HepG2 (cell line): ENCODE data around the gene SLC24A5. TPM values are rescaled to one million over a fixed set of nuclear protein-coding genes. Genes with fewer than 3 reads are reported as not detected.

Source experiments
- ATAC-seq: fragments of 200-7000 bp; cut with Tn5 transposase; 3 replicates; pipeline ENCODE4 v1.9.1; 2020; ENCODE audit warnings: mild to moderate bottlenecking, moderate library complexity
- BruUV-seq: library from RNA; stranded (reverse); fragments of 400-500 nt; replicated peaks from 2 replicates; lab custom pipeline; 2021; lab: Mats Ljungman, UMichigan
- CTCF ChIA-PET: fragments of 300-600 bp; formaldehyde crosslinking; extraction: SDS; loops from one replicate; lab custom pipeline; 2021; ENCODE audit warnings: low total read pairs, inconsistent platforms, low intra/inter-chr PET ratio; lab: Yijun Ruan, JAX
- POLR2A ChIA-PET: fragments of 350-600 bp; sonication (Branson Sonifier 250); formaldehyde crosslinking; loops from one replicate; lab custom pipeline; 2020; ENCODE audit warnings: antibody characterized with exemption, inconsistent platforms; lab: Yijun Ruan, JAX
- DNase-seq: peaks from one replicate; pipeline ENCODE4 v3.0.0-alpha.2; 2015; ENCODE audit warnings: low spot score
- FAIRE-seq: peaks from 3 replicates; lab custom pipeline; 2011; peaks lifted over from hg19 to GRCh38; lab: Jason Lieb, UNC
- H2AFZ ChIP-seq: one replicate; pipeline ENCODE4 v1.6.1; 2011; ENCODE audit warnings: low read length, inconsistent platforms
- H3K27ac ChIP-seq: fragments of 300-600 bp; 3 replicates; pipeline ENCODE4 v1.8.0; 2011; ENCODE audit warnings: mixed run types, mild to moderate bottlenecking, mixed read lengths, low read length, inconsistent platforms; ENCODE audit not compliant: insufficient read depth; ENCODE audit errors: extremely low read length
- H3K27me3 ChIP-seq, 2 experiments: fragments of 200-600 bp in 1 of 2; 2 replicates in 1 of 2; 3 replicates in 1 of 2; pipeline versions ENCODE4 v1.6.0 to v1.8.0; 2011; ENCODE audit warnings: low read length in 2 of 2, mild to moderate bottlenecking in 2 of 2, moderate library complexity in 2 of 2, inconsistent platforms in 1 of 2; ENCODE audit not compliant: insufficient read depth in 2 of 2, control insufficient read depth in 1 of 2
- H3K36me3 ChIP-seq, 2 experiments: fragments of 200-600 bp in 1 of 2; replicated peaks in 1 of 2; 2 replicates in 1 of 2; 3 replicates in 1 of 2; pipeline versions ENCODE4 v1.5.1 to v1.8.0; 2011; ENCODE audit warnings: low read length in 2 of 2, inconsistent platforms in 1 of 2; ENCODE audit not compliant: insufficient read depth in 2 of 2, control insufficient read depth in 1 of 2
- H3K4me1 ChIP-seq: 2 replicates; pipeline ENCODE4 v1.5.1; 2012; ENCODE audit warnings: low read length, inconsistent platforms; ENCODE audit not compliant: insufficient read depth
- H3K4me2 ChIP-seq: 2 replicates; pipeline ENCODE4 v1.6.0; 2011; ENCODE audit warnings: low read depth, low read length, inconsistent platforms
- H3K4me3 ChIP-seq, 3 experiments: fragments of 200-600 bp in 1 of 3; sonication (generic), shearing (Covaris generic) in 1 of 3; replicated peaks in 1 of 3; 2 replicates each; pipeline ENCODE4 v1.5.1; 2011 to 2016; ENCODE audit warnings: low read length in 3 of 3, inconsistent platforms in 2 of 3, low read depth in 2 of 3, mild to moderate bottlenecking in 2 of 3, control low read depth in 1 of 3, mixed read lengths in 1 of 3; ENCODE audit not compliant: insufficient read depth in 1 of 3
- H3K79me2 ChIP-seq: one replicate; pipeline ENCODE4 v1.6.1; 2011; ENCODE audit warnings: low read length, inconsistent platforms; ENCODE audit not compliant: insufficient read depth
- H3K9ac ChIP-seq: 2 replicates; pipeline ENCODE4 v1.6.0; 2011; ENCODE audit warnings: mild to moderate bottlenecking, low read depth, low read length, inconsistent platforms; ENCODE audit not compliant: insufficient read depth
- H3K9me3 ChIP-seq: 2 replicates; pipeline ENCODE4 v1.5.1; 2012; ENCODE audit warnings: mild to moderate bottlenecking, low read length
- H4K20me1 ChIP-seq: 2 replicates; pipeline ENCODE4 v1.6.0; 2011; ENCODE audit warnings: inconsistent platforms, mild to moderate bottlenecking, low read length, moderate library complexity; ENCODE audit not compliant: insufficient read depth
- CEBPG ChIP-seq: IDR thresholded peaks from 2 replicates; pipeline ENCODE4 v1.6.1; 2016
- HES4 ChIP-seq: sonication (generic); formaldehyde crosslinking; IDR thresholded peaks from 2 replicates; pipeline ENCODE4 v1.9.0; 2021; ENCODE audit warnings: mild to moderate bottlenecking, missing genetic modification reagents, borderline replicate concordance
- MAFK ChIP-seq, 2 experiments: IDR thresholded peaks in 1 of 2; conservative IDR thresholded peaks in 1 of 2; 2 replicates each; pipeline ENCODE4 v1.6.1; 2011; ENCODE audit warnings: improper control_type of control experiment in 2 of 2, low read length in 2 of 2
- MLLT10 ChIP-seq: sonication (generic); formaldehyde crosslinking; IDR thresholded peaks from 2 replicates; pipeline ENCODE4 v1.4.0; 2020; ENCODE audit warnings: missing genetic modification reagents
- NFATC3 ChIP-seq: sonication (generic); formaldehyde crosslinking; IDR thresholded peaks from 2 replicates; pipeline ENCODE4 v1.5.1; 2020; ENCODE audit warnings: mild to moderate bottlenecking, missing genetic modification reagents
- POLR2AphosphoS5 ChIP-seq: IDR thresholded peaks from 2 replicates; pipeline ENCODE4 v1.6.1; 2012; ENCODE audit warnings: low read depth, low read length
- RAD21 ChIP-seq: fragments of 450-650 bp; formaldehyde crosslinking; IDR thresholded peaks from 2 replicates; pipeline ENCODE4 v1.5.0; 2020; ENCODE audit warnings: mild to moderate bottlenecking
- ZFP90 ChIP-seq: sonication (generic); formaldehyde crosslinking; IDR thresholded peaks from 2 replicates; pipeline ENCODE4 v1.8.0; 2022; ENCODE audit warnings: missing genetic modification reagents, mild to moderate bottlenecking, inconsistent platforms, borderline replicate concordance
- ZNF564 ChIP-seq: sonication (generic); formaldehyde crosslinking; IDR thresholded peaks from 2 replicates; pipeline ENCODE4 v1.8.1; 2023; ENCODE audit warnings: mild to moderate bottlenecking, missing genetic modification reagents
- ZNF772 ChIP-seq: sonication (generic); formaldehyde crosslinking; IDR thresholded peaks from 2 replicates; pipeline ENCODE4 v1.5.0; 2020; ENCODE audit warnings: mild to moderate bottlenecking, missing genetic modification reagents
- ZNF777 ChIP-seq: sonication (generic); formaldehyde crosslinking; IDR thresholded peaks from 2 replicates; pipeline ENCODE4 v1.4.0; 2020; ENCODE audit warnings: missing genetic modification reagents
- WGBS: methylation state at CpG from one replicate; pipeline ENCODE4 v1.1.6; 2017; ENCODE audit warnings: low lambda C conversion rate; 5-methylcytosine and 5-hydroxymethylcytosine counted together
- in situ Hi-C: cut with HindIII; loops from 2 replicates; pipeline ENCODE4 v1.10.0; 2017; ENCODE audit warnings: low pct_unique_long_range_greater_than_20kb; ENCODE audit not compliant: extremely low pct_ligation_motif_present
- intact Hi-C: fragments of 100-400 bp; cut with micrococcal nuclease; formaldehyde crosslinking; loops from one replicate; pipeline ENCODE4 v1.10.0; 2022; ENCODE audit not compliant: unreplicated experiment
- polyA plus RNA-seq, 8 experiments: library from polyadenylated mRNA; depleted of rRNA in 3 of 8; stranded (reverse) in 7 of 8; unstranded in 1 of 8; fragments of >200 nt; fragmentation: Illumina TruSeq in 4 of 8; extraction: Trizol in 4 of 8; gene quantifications; 2 replicates each; pipeline versions ENCODE4 v1.2.1 to v1.2.3, GENCODE V29; 2011 to 2016; ENCODE audit warnings: low read depth in 4 of 8, missing spikeins in 1 of 8, mixed read lengths in 1 of 8; ENCODE audit not compliant: insufficient read depth in 1 of 8
- total RNA-seq, 5 experiments: library from RNA; depleted of rRNA; stranded (reverse); fragments of >200 nt; fragmentation: Illumina TruSeq; extraction: Trizol; gene quantifications; 2 replicates each; pipeline ENCODE4 v1.2.3, GENCODE V29; 2016; ENCODE audit warnings: low read depth in 1 of 5
- TF ChIP-seq, protein P1 (sequence below): sonication (generic); formaldehyde crosslinking; IDR thresholded peaks from 2 replicates; pipeline ENCODE4 v1.8.1; 2022; ENCODE audit warnings: mild to moderate bottlenecking, missing genetic modification reagents
- TF ChIP-seq, protein P2 (sequence below): sonication (generic); formaldehyde crosslinking; IDR thresholded peaks from 2 replicates; pipeline ENCODE4 v1.9.0; 2021; ENCODE audit warnings: missing genetic modification reagents, borderline replicate concordance
- TF ChIP-seq, protein P3 (sequence below), 2 experiments: sonication (generic) in 1 of 2; formaldehyde crosslinking in 1 of 2; IDR thresholded peaks; 2 replicates each; pipeline versions ENCODE4 v1.4.0 to v1.6.1; 2018 to 2020; ENCODE audit warnings: missing genetic modification reagents in 2 of 2, borderline replicate concordance in 1 of 2, low read depth in 1 of 2, mild to moderate bottlenecking in 1 of 2, missing biosample characterization in 1 of 2

The SLC24A5 gene
- total and polyA plus RNA-seq, 2 of the 13 experiments (the other 11 are each of a cell fraction or from before 2014, with no cell fraction given), result not detected

DNA sequence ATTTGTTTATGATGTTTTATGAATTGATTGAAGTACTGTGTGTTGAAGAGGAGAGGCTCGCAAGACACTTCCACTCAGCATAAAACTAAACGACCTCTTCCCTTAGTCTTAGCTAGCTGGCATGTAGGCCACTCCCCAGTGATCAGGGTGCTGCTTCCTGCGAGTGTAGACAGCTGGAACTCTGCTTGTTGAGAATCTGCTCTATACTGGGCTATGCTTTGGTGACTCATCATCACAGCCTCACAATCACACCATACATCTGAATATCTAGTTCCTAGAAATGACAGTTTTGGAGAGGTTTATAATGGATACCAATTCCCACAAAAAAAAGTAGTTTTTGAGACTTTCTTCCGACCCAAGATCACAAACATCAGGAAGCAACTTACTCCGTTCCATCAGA, 1.5 kb upstream of the SLC24A5 start:
- no peak for FAIRE-seq
- WGBS, result 19% methylated on average over 5 of the region's 5 CpGs
- H3K79me2 ChIP-seq, result no peaks in the 10 kb centered on the region
- no peak overlapping the region for H3K9ac ChIP-seq
- H3K4me1 ChIP-seq, result no peaks in the 10 kb centered on the region
- H3K36me3 ChIP-seq, result no peaks in the 10 kb centered on the region
- no peak overlapping the region for H3K4me3 ChIP-seq
- no peak for DNase-seq
- H4K20me1 ChIP-seq, result no peaks in the 10 kb centered on the region
- TF ChIP-seq, protein P1, sequence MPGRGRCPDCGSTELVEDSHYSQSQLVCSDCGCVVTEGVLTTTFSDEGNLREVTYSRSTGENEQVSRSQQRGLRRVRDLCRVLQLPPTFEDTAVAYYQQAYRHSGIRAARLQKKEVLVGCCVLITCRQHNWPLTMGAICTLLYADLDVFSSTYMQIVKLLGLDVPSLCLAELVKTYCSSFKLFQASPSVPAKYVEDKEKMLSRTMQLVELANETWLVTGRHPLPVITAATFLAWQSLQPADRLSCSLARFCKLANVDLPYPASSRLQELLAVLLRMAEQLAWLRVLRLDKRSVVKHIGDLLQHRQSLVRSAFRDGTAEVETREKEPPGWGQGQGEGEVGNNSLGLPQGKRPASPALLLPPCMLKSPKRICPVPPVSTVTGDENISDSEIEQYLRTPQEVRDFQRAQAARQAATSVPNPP (CRISPR knock-in tag), result no peak
- TF ChIP-seq ZNF777 (CRISPR knock-in tag), result no peak
- no peak for TF ChIP-seq CEBPG (CRISPR knock-in tag)
- TF ChIP-seq HES4 (CRISPR knock-in tag), result no peak
- no peak for TF ChIP-seq NFATC3 (CRISPR knock-in tag)
- no peak for TF ChIP-seq ZNF564 (CRISPR knock-in tag)
- TF ChIP-seq, protein P2, sequence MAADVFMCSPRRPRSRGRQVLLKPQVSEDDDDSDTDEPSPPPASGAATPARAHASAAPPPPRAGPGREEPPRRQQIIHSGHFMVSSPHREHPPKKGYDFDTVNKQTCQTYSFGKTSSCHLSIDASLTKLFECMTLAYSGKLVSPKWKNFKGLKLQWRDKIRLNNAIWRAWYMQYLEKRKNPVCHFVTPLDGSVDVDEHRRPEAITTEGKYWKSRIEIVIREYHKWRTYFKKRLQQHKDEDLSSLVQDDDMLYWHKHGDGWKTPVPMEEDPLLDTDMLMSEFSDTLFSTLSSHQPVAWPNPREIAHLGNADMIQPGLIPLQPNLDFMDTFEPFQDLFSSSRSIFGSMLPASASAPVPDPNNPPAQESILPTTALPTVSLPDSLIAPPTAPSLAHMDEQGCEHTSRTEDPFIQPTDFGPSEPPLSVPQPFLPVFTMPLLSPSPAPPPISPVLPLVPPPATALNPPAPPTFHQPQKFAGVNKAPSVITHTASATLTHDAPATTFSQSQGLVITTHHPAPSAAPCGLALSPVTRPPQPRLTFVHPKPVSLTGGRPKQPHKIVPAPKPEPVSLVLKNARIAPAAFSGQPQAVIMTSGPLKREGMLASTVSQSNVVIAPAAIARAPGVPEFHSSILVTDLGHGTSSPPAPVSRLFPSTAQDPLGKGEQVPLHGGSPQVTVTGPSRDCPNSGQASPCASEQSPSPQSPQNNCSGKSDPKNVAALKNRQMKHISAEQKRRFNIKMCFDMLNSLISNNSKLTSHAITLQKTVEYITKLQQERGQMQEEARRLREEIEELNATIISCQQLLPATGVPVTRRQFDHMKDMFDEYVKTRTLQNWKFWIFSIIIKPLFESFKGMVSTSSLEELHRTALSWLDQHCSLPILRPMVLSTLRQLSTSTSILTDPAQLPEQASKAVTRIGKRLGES, result no peak
- TF ChIP-seq MLLT10 (CRISPR knock-in tag), result no peak
- no peak for TF ChIP-seq MAFK (conservative IDR thresholded peaks at IDR 0.05 in 1 of 2, IDR thresholded peaks at IDR 0.05 in 1 of 2; ENCODE audit: low read length in 2 of 2)
- no peak for TF ChIP-seq ZFP90 (CRISPR knock-in tag)
- TF ChIP-seq RAD21 (CRISPR knock-in tag), result no peak
- TF ChIP-seq ZNF772 (CRISPR knock-in tag), result no peak
- TF ChIP-seq, protein P3, sequence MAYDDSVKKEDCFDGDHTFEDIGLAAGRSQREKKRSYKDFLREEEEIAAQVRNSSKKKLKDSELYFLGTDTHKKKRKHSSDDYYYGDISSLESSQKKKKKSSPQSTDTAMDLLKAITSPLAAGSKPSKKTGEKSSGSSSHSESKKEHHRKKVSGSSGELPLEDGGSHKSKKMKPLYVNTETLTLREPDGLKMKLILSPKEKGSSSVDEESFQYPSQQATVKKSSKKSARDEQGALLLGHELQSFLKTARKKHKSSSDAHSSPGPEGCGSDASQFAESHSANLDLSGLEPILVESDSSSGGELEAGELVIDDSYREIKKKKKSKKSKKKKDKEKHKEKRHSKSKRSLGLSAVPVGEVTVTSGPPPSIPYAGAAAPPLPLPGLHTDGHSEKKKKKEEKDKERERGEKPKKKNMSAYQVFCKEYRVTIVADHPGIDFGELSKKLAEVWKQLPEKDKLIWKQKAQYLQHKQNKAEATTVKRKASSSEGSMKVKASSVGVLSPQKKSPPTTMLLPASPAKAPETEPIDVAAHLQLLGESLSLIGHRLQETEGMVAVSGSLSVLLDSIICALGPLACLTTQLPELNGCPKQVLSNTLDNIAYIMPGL (CRISPR knock-in tag; IDR thresholded peaks at IDR 0.05; ENCODE audit: borderline replicate concordance in 1 of 2, low read depth in 1 of 2), result no peak
- TF ChIP-seq POLR2AphosphoS5, result no peak
- H3K4me2 ChIP-seq, result no peak overlapping the region
- no peaks in the 10 kb centered on the region for H3K9me3 ChIP-seq
- intact Hi-C loops (no loop called here), in situ Hi-C loops (loop anchor here (10.0 kb wide), 1 partner anchor 166 kb away; no protein-coding TSS in a partner anchor)
- H3K27ac ChIP-seq, result no peak overlapping the region
- no peak overlapping the region for H2AFZ ChIP-seq
- ChIA-PET POLR2A (no interaction called here), CTCF (no interaction called here)
- no TSS peak for BruUV-seq
- H3K27me3 ChIP-seq, result no peaks in the 10 kb centered on the region
- ATAC-seq, result no peak
